Bone marrow (tissue), 2 donors: Measurements from ENCODE around the gene KLC4.
"Not testable (repeated sequence)": the region's sequence is repeated elsewhere in the genome, so short reads cannot be mapped to it uniquely, and the experiment has no call there.

Experiments used
- DNase-seq, 2 donors: peaks; one replicate each; lab custom pipeline; 2025; lab: John Stamatoyannopoulos, UW

KLC4 gene

GRCh38 chr6:43093436-43094289 lies 34.2 kb downstream of the KLC4 start:
- DNase-seq = no peak

GRCh38 chr6:43095939-43096338 lies 36.5 kb downstream of the KLC4 start:
- DNase-seq = no peak

- no peak for DNase-seq
Measured at GRCh38 chr6:43096451-43097097, 37.1 kb downstream of the KLC4 start.

- no peak for DNase-seq
Measured at GRCh38 chr6:43097098-43097489, 37.7 kb downstream of the KLC4 start.

GRCh38 chr6:43097502-43097901 lies 38.1 kb downstream of the KLC4 start:
- DNase-seq = no peak

GRCh38 chr6:43101497-43101896 lies 42.1 kb downstream of the KLC4 start:
- DNase-seq = no peak

- no peak for DNase-seq
Measured at GRCh38 chr6:43103253-43103876, 43.9 kb downstream of the KLC4 start.

GRCh38 chr6:43105538-43106222 lies 46.2 kb downstream of the KLC4 start:
- DNase-seq = no peak

GRCh38 chr6:43107344-43108062 lies 48.1 kb downstream of the KLC4 start:
- DNase-seq = no peak

GRCh38 chr6:43113431-43114260 lies 54.2 kb downstream of the KLC4 start:
- no peak for DNase-seq

- no peak for DNase-seq
Measured at GRCh38 chr6:43115365-43115764, 55.9 kb downstream of the KLC4 start.

- not testable (repeated sequence) for DNase-seq
Measured at GRCh38 chr6:43117466-43117865, 58.0 kb downstream of the KLC4 start.

GRCh38 chr6:43119482-43119881 lies 60.1 kb downstream of the KLC4 start:
- DNase-seq = no peak

GRCh38 chr6:43120101-43120763 lies 60.8 kb downstream of the KLC4 start:
- no peak for DNase-seq

GRCh38 chr6:43120944-43121913 lies 61.8 kb downstream of the KLC4 start:
- no peak for DNase-seq

GRCh38 chr6:43122146-43122545 lies 62.7 kb downstream of the KLC4 start:
- no peak for DNase-seq

GRCh38 chr6:43123461-43124314 lies 64.3 kb downstream of the KLC4 start:
- no peak for DNase-seq

GRCh38 chr6:43124481-43124880 lies 65.0 kb downstream of the KLC4 start:
- no peak for DNase-seq
